GM21381 (cell line): ENCODE data around the gene ZNF627.
"Not testable (repeated sequence)": the region's sequence is repeated elsewhere in the genome, so short reads cannot be mapped to it uniquely, and the experiment has no call there.

Experiments used
- ATAC-seq: cut with Tn5 transposase; IDR thresholded peaks from one replicate; pipeline ENCODE4 v1.9.1; 2021; ENCODE audit warnings: mild to moderate bottlenecking, moderate library complexity; ENCODE audit not compliant: unreplicated experiment

Gene ZNF627

GRCh38 chr19:11573763-11574162 is 23.5 kb upstream of the ZNF627 start:
- not testable (repeated sequence) for ATAC-seq

- no peak for ATAC-seq
Measured at GRCh38 chr19:11574689-11575088, 22.6 kb upstream of the ZNF627 start.

GRCh38 chr19:11576227-11576626 is 21.1 kb upstream of the ZNF627 start:
- ATAC-seq = no peak

GRCh38 chr19:11577451-11578257 is 19.6 kb upstream of the ZNF627 start, which contains the start of gene ACP5:
Gene ACP5 (minus strand): TSS chr19:11577645. CDS start chr19:11577317, 328 bp downstream.
- ATAC-seq = no peak

- no peak for ATAC-seq
Measured at GRCh38 chr19:11578258-11579142, 18.8 kb upstream of the ZNF627 start.

- ATAC-seq = no peak
Measured at GRCh38 chr19:11580116-11580515, 17.2 kb upstream of the ZNF627 start.

- peak; percentile 68 for ATAC-seq
Measured at GRCh38 chr19:11581740-11582139, 15.5 kb upstream of the ZNF627 start.

- no peak for ATAC-seq
Measured at GRCh38 chr19:11586331-11586730, 11.0 kb upstream of the ZNF627 start.

GRCh38 chr19:11587302-11587974 is 9.8 kb upstream of the ZNF627 start:
- no peak for ATAC-seq

GRCh38 chr19:11587975-11588631 is 9.2 kb upstream of the ZNF627 start:
- no peak for ATAC-seq

- no peak for ATAC-seq
Measured at GRCh38 chr19:11594084-11594483, 3.2 kb upstream of the ZNF627 start.

GRCh38 chr19:11596156-11596555 is 1.1 kb upstream of the ZNF627 start:
- no peak for ATAC-seq

- ATAC-seq = no peak
Measured at GRCh38 chr19:11598103-11598483, 810 bp downstream of the ZNF627 start.

GRCh38 chr19:11598746-11599145 is 1.5 kb downstream of the ZNF627 start:
- no peak for ATAC-seq

GRCh38 chr19:11599704-11600103 is 2.4 kb downstream of the ZNF627 start:
- not testable (repeated sequence) for ATAC-seq

- no peak for ATAC-seq
Measured at GRCh38 chr19:11606484-11606883, 9.2 kb downstream of the ZNF627 start.

GRCh38 chr19:11611730-11612129 is 14.4 kb downstream of the ZNF627 start:
- ATAC-seq = no peak

GRCh38 chr19:11612816-11613511 is 15.7 kb downstream of the ZNF627 start:
- ATAC-seq = no peak

- no peak for ATAC-seq
Measured at GRCh38 chr19:11617180-11618062, 20.1 kb downstream of the ZNF627 start.
